HepG2 (cell line): ENCODE data around the gene OAF. TPM values are rescaled to one million over a fixed set of nuclear protein-coding genes. Genes with fewer than 3 reads are reported as not detected.

Source experiments
- HNF4G ChIP-seq, 2 experiments: sonication (generic) in 1 of 2; formaldehyde crosslinking in 1 of 2; IDR thresholded peaks; 2 replicates each; pipeline versions ENCODE4 v1.4.0 to v1.6.1; 2011 to 2020; ENCODE audit warnings: borderline replicate concordance in 2 of 2, low read depth in 2 of 2, mild to moderate bottlenecking in 2 of 2, low read length in 1 of 2, missing genetic modification reagents in 1 of 2, moderate library complexity in 1 of 2
- IKZF5 ChIP-seq: IDR thresholded peaks from 2 replicates; pipeline ENCODE4 v1.6.1; 2018; ENCODE audit warnings: missing genetic modification reagents, mild to moderate bottlenecking, missing compliant biosample characterization
- KAT7 ChIP-seq: IDR thresholded peaks from 2 replicates; pipeline ENCODE4 v1.6.1; 2018; ENCODE audit warnings: borderline replicate concordance, missing compliant biosample characterization
- KLF12 ChIP-seq: sonication (generic); formaldehyde crosslinking; IDR thresholded peaks from 2 replicates; pipeline ENCODE4 v1.4.0; 2020; ENCODE audit warnings: missing genetic modification reagents, borderline replicate concordance
- MAX ChIP-seq: IDR thresholded peaks from 2 replicates; pipeline ENCODE4 v1.6.1; 2012; ENCODE audit warnings: inconsistent platforms
- MTF2 ChIP-seq: sonication (generic); formaldehyde crosslinking; IDR thresholded peaks from 2 replicates; pipeline ENCODE4 v1.5.0; 2020; ENCODE audit warnings: missing genetic modification reagents, borderline replicate concordance
- SNAPC4 ChIP-seq: sonication (generic); formaldehyde crosslinking; IDR thresholded peaks from 2 replicates; pipeline ENCODE4 v1.4.0; 2020; ENCODE audit warnings: mild to moderate bottlenecking, missing genetic modification reagents
- TAF1 ChIP-seq: sonication (generic); formaldehyde crosslinking; IDR thresholded peaks from 2 replicates; pipeline ENCODE4 v1.4.0; 2020; ENCODE audit warnings: missing genetic modification reagents
- TARDBP ChIP-seq: sonication (generic); formaldehyde crosslinking; IDR thresholded peaks from 2 replicates; pipeline ENCODE4 v1.8.0; 2022; ENCODE audit warnings: mild to moderate bottlenecking, missing genetic modification reagents
- TBX3 ChIP-seq: fragments of 450-650 bp; IDR thresholded peaks from 2 replicates; pipeline ENCODE4 v1.6.1; 2017; ENCODE audit warnings: antibody characterized with exemption, mild to moderate bottlenecking, inconsistent platforms, borderline replicate concordance
- TEAD3 ChIP-seq: optimal IDR thresholded peaks from 2 replicates; pipeline ENCODE3; 2016; ENCODE audit warnings: borderline replicate concordance
- WIZ ChIP-seq: sonication (generic); formaldehyde crosslinking; IDR thresholded peaks from 2 replicates; pipeline ENCODE4 v1.5.1; 2020; ENCODE audit warnings: mild to moderate bottlenecking, missing genetic modification reagents
- ZNF414 ChIP-seq: sonication (generic); formaldehyde crosslinking; IDR thresholded peaks from 2 replicates; pipeline ENCODE4 v1.5.0; 2020; ENCODE audit warnings: missing genetic modification reagents
- ZNF432 ChIP-seq: sonication (generic); formaldehyde crosslinking; IDR thresholded peaks from 2 replicates; pipeline ENCODE4 v1.5.0; 2020; ENCODE audit warnings: missing genetic modification reagents, mild to moderate bottlenecking, borderline replicate concordance
- ZNF615 ChIP-seq: sonication (generic); formaldehyde crosslinking; IDR thresholded peaks from 2 replicates; pipeline ENCODE4 v1.5.0; 2020; ENCODE audit warnings: mild to moderate bottlenecking, missing genetic modification reagents, borderline replicate concordance
- ZNF720 ChIP-seq: sonication (generic); formaldehyde crosslinking; IDR thresholded peaks from 2 replicates; pipeline ENCODE4 v1.4.0; 2020; ENCODE audit warnings: missing genetic modification reagents
- ZNF740 ChIP-seq: sonication (generic); formaldehyde crosslinking; IDR thresholded peaks from 2 replicates; pipeline ENCODE4 v1.4.0; 2020; ENCODE audit warnings: missing genetic modification reagents
- ZNF770 ChIP-seq: sonication (generic); formaldehyde crosslinking; IDR thresholded peaks from 2 replicates; pipeline ENCODE4 v1.5.0; 2020; ENCODE audit warnings: mild to moderate bottlenecking, missing genetic modification reagents
- polyA plus RNA-seq, 8 experiments: library from polyadenylated mRNA; depleted of rRNA in 3 of 8; stranded (reverse) in 7 of 8; unstranded in 1 of 8; fragments of >200 nt; fragmentation: Illumina TruSeq in 4 of 8; extraction: Trizol in 4 of 8; gene quantifications; 2 replicates each; pipeline versions ENCODE4 v1.2.1 to v1.2.3, GENCODE V29; 2011 to 2016; ENCODE audit warnings: low read depth in 4 of 8, missing spikeins in 1 of 8, mixed read lengths in 1 of 8; ENCODE audit not compliant: insufficient read depth in 1 of 8
- total RNA-seq, 5 experiments: library from RNA; depleted of rRNA; stranded (reverse); fragments of >200 nt; fragmentation: Illumina TruSeq; extraction: Trizol; gene quantifications; 2 replicates each; pipeline ENCODE4 v1.2.3, GENCODE V29; 2016; ENCODE audit warnings: low read depth in 1 of 5

OAF gene
- total and polyA plus RNA-seq, 2 of the 13 experiments (the other 11 are each of a cell fraction or from before 2014, with no cell fraction given), result 63.7 to 94.6 TPM

- TF ChIP-seq ZNF770 (CRISPR knock-in tag) (peak; percentile 34; the same call in 1 of the 2 replicates), TBX3 (no peak), SNAPC4 (CRISPR knock-in tag) (no peak), MTF2 (CRISPR knock-in tag) (no peak), TAF1 (CRISPR knock-in tag) (0 out of 2 replicates have a peak, but pooled peaks have one; percentile 18), HNF4G (IDR thresholded peaks at IDR 0.05; ENCODE audit: borderline replicate concordance, low read depth, low read length) (peak; percentile 89), HNF4G (CRISPR knock-in tag; IDR thresholded peaks at IDR 0.05; ENCODE audit: borderline replicate concordance, low read depth) (no peak; the same call in none of the 2 replicates), TARDBP (CRISPR knock-in tag) (no peak), KAT7 (CRISPR knock-in tag) (no peak), KLF12 (CRISPR knock-in tag) (0 out of 2 replicates have a peak, but pooled peaks have one; percentile 60), ZNF414 (CRISPR knock-in tag) (no peak), ZNF432 (CRISPR knock-in tag) (no peak), IKZF5 (no peak), ZNF740 (no peak), WIZ (no peak), MAX (peak; percentile 63; the same call in 1 of the 2 replicates), ZNF615 (no peak), TEAD3 (peak; percentile 35), ZNF720 (CRISPR knock-in tag) (no peak)
These were observed 11.9 kb upstream of the OAF start (continued) for GRCh38 chr11:120198787-120199469.
